Measurements from ENCODE around the gene TTLL11.

TTLL11 gene

DNA sequence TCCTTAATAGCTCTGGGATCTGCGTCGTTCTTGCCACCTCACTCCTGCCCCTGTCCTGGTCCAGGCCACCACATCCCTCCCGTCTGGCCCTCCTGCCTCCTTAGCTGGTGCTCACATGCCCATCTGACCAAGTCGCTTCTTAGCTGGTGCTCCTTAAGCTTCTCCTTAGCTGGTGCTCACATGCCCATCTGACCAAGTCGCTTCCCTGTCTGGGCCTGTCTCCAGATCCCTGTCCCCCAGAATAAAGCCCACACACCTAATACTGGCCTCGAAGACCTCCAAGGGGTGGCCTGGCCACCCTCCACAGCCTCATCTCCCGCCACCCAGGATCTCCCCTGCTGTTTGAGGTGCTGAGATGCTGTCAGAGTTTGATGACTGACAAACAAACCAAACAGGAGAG lies 31.4 kb upstream of the TTLL11 start:
- H3K4me1 ChIP-seq (ENCODE audit: control insufficient read depth, low read length): peaks cover 4% of the 10 kb centered on the region
- H3K27ac ChIP-seq (ENCODE audit: low read depth, low read length): no peak overlapping the region
- H3K79me2 ChIP-seq (ENCODE audit: control insufficient read depth, low read length): no peaks in the 10 kb centered on the region
- H3K4me2 ChIP-seq (ENCODE audit: low read length): no peak overlapping the region
- no peaks in the 10 kb centered on the region for H3K9me2 ChIP-seq (replicated peaks; ENCODE audit: control insufficient read depth, low read length)
- H3K36me3 ChIP-seq (ENCODE audit: control insufficient read depth, low read length): no peaks in the 10 kb centered on the region
- H3F3A ChIP-seq (ENCODE audit: control insufficient read depth, insufficient read depth): no peaks in the 10 kb centered on the region
- no peaks in the 10 kb centered on the region for H4K20me1 ChIP-seq (ENCODE audit: control insufficient read depth, insufficient read depth, low read depth, low read length)
- no peaks in the 10 kb centered on the region for H3K9me3 ChIP-seq (ENCODE audit: control insufficient read depth, insufficient read depth, low read length)
- H3K27me3 ChIP-seq (ENCODE audit: control insufficient read depth, low read length): peaks cover 18% of the 10 kb centered on the region; the same call in 1 of the 2 replicates
- H3K4me3 ChIP-seq (ENCODE audit: low read length): no peak overlapping the region
- TF ChIP-seq, protein P1, sequence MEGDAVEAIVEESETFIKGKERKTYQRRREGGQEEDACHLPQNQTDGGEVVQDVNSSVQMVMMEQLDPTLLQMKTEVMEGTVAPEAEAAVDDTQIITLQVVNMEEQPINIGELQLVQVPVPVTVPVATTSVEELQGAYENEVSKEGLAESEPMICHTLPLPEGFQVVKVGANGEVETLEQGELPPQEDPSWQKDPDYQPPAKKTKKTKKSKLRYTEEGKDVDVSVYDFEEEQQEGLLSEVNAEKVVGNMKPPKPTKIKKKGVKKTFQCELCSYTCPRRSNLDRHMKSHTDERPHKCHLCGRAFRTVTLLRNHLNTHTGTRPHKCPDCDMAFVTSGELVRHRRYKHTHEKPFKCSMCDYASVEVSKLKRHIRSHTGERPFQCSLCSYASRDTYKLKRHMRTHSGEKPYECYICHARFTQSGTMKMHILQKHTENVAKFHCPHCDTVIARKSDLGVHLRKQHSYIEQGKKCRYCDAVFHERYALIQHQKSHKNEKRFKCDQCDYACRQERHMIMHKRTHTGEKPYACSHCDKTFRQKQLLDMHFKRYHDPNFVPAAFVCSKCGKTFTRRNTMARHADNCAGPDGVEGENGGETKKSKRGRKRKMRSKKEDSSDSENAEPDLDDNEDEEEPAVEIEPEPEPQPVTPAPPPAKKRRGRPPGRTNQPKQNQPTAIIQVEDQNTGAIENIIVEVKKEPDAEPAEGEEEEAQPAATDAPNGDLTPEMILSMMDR (IDR thresholded peaks at IDR 0.05; ENCODE audit: low read depth, low read length, poor library complexity, severe bottlenecking): no peak
- no peak for TF ChIP-seq EZH2phosphoT487 (IDR thresholded peaks at IDR 0.05; ENCODE audit: borderline replicate concordance, low read length)

DNA sequence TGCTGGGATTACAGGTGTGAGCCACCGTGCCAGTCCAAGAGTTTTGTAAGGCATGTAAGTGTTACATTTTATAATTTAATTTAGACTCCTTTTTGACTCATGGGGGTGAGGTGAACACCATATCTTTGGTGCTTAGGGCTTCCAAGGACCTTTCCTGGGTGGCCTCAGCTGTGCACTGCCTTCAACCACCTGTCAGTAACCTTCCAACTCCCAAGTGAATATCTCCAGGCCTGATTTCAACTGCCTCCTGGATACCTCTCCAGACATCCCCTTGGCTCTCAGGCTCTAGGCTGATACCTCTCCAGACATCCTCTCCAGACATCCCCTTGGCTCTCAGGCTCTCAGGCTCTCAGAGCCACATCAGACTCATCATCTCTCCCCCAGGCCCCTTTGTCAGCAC lies 30.9 kb upstream of the TTLL11 start:
- Histone ChIP-seq H3K4me1 (ENCODE audit: control insufficient read depth, low read length) (peaks cover 4% of the 10 kb centered on the region), H3F3A (ENCODE audit: control insufficient read depth, insufficient read depth) (no peaks in the 10 kb centered on the region), H3K9me2 (replicated peaks; ENCODE audit: control insufficient read depth, low read length) (no peaks in the 10 kb centered on the region), H3K4me2 (ENCODE audit: low read length) (no peak overlapping the region), H3K36me3 (ENCODE audit: control insufficient read depth, low read length) (no peaks in the 10 kb centered on the region), H4K20me1 (ENCODE audit: control insufficient read depth, insufficient read depth, low read depth, low read length) (no peaks in the 10 kb centered on the region), H3K4me3 (ENCODE audit: low read length) (no peak overlapping the region), H3K9me3 (ENCODE audit: control insufficient read depth, insufficient read depth, low read length) (no peaks in the 10 kb centered on the region), H3K79me2 (ENCODE audit: control insufficient read depth, low read length) (no peaks in the 10 kb centered on the region), H3K27me3 (ENCODE audit: control insufficient read depth, low read length) (peaks cover 18% of the 10 kb centered on the region; the same call in 1 of the 2 replicates), H3K27ac (ENCODE audit: low read depth, low read length) (no peak overlapping the region)
- no peak for TF ChIP-seq EZH2phosphoT487 (IDR thresholded peaks at IDR 0.05; ENCODE audit: borderline replicate concordance, low read length)
- TF ChIP-seq, protein P1 (IDR thresholded peaks at IDR 0.05; ENCODE audit: low read depth, low read length, poor library complexity, severe bottlenecking): no peak

DNA sequence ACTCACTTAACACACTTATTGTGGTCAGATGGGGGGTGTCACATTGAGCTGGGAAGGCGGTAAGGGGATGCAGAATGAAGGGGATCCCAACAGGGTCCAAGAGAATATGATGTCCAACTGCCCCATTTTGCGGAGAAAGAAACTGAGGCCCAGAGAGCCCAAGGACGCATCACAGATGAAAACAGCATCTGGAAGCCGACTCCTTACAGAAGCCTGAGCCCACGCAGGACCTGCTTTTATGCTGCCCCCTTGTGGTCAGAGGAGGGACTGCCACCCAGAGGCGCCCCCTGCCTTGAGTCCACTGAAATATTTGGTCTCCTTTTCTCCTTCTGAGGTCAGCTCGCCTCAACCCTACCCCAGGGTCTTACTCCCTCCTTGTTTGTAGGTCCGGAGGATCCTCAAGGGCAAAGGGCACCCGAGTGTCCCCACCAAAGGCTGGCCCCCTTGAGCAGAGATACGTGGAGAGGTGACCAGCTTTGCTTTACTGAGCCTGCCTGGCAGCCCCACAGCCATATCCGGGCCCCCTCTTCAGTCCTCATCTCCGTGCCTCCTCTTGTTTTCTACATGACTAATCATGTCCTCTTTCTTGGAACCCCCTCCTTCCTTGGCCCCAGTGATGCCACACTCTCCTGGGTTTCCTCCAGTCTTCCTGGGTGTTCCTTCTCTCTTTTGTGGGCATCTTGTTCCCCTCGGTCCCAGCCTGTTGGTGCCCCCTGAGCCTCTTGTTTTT lies 30.0 kb upstream of the TTLL11 start:
- Histone ChIP-seq H3K4me3 (ENCODE audit: low read length) (no peak overlapping the region), H3K4me1 (ENCODE audit: control insufficient read depth, low read length) (peaks cover 4% of the 10 kb centered on the region), H3K27ac (ENCODE audit: low read depth, low read length) (no peak overlapping the region), H3K27me3 (ENCODE audit: control insufficient read depth, low read length) (peaks cover 18% of the 10 kb centered on the region; the same call in 1 of the 2 replicates), H3F3A (ENCODE audit: control insufficient read depth, insufficient read depth) (no peaks in the 10 kb centered on the region), H3K4me2 (ENCODE audit: low read length) (0 out of 2 replicates have a peak overlapping the region, but pooled peaks have one; percentile 11), H3K79me2 (ENCODE audit: control insufficient read depth, low read length) (no peaks in the 10 kb centered on the region), H3K9me3 (ENCODE audit: control insufficient read depth, insufficient read depth, low read length) (no peaks in the 10 kb centered on the region), H3K36me3 (ENCODE audit: control insufficient read depth, low read length) (no peaks in the 10 kb centered on the region), H3K9me2 (replicated peaks; ENCODE audit: control insufficient read depth, low read length) (no peaks in the 10 kb centered on the region), H4K20me1 (ENCODE audit: control insufficient read depth, insufficient read depth, low read depth, low read length) (no peaks in the 10 kb centered on the region)
- TF ChIP-seq, protein P1 (IDR thresholded peaks at IDR 0.05; ENCODE audit: low read depth, low read length, poor library complexity, severe bottlenecking): peak; percentile 99
- no peak for TF ChIP-seq EZH2phosphoT487 (IDR thresholded peaks at IDR 0.05; ENCODE audit: borderline replicate concordance, low read length)

All from DOHH2 (cell line).